K562 (cell line): ENCODE results near the gene NACA. TPM values are rescaled to one million over a fixed set of nuclear protein-coding genes. Genes with fewer than 3 reads are reported as not detected.
A peak's percentile ranks its signal among the peaks of the same experiment; 100 is the strongest.

Source experiments
- BRD9 ChIP-seq: fragments of 450-650 bp; IDR thresholded peaks from 2 replicates; pipeline ENCODE4 v1.6.1; 2018; ENCODE audit warnings: low read depth; ENCODE audit not compliant: partially characterized antibody
- C11orf30 ChIP-seq: fragments of 450-650 bp; IDR thresholded peaks from 2 replicates; pipeline ENCODE4 v1.6.1; 2016; ENCODE audit warnings: low read depth, mild to moderate bottlenecking
- E2F1 ChIP-seq: sonication (generic); formaldehyde crosslinking; IDR thresholded peaks from 2 replicates; pipeline ENCODE4 v1.8.1; 2023; ENCODE audit warnings: mild to moderate bottlenecking, missing genetic modification reagents, moderate library complexity
- FOXA1 ChIP-seq: fragments of 450-650 bp; IDR thresholded peaks from 2 replicates; pipeline ENCODE4 v1.6.1; 2016; ENCODE audit warnings: mild to moderate bottlenecking, borderline replicate concordance
- FOXM1 ChIP-seq, 2 experiments: fragments of 450-650 bp in 1 of 2; sonication (generic) in 1 of 2; formaldehyde crosslinking in 1 of 2; IDR thresholded peaks; 2 replicates each; pipeline versions ENCODE4 v1.6.1 to v1.9.0; 2017 to 2022; ENCODE audit warnings: low read depth in 2 of 2, mild to moderate bottlenecking in 2 of 2, missing genetic modification reagents in 1 of 2, moderate library complexity in 1 of 2
- GABPB1 ChIP-seq: sonication (generic); formaldehyde crosslinking; IDR thresholded peaks from 2 replicates; pipeline ENCODE4 v1.8.0; 2022; ENCODE audit warnings: mild to moderate bottlenecking, missing genetic modification reagents
- GATAD2A ChIP-seq: fragments of 450-650 bp; IDR thresholded peaks from 2 replicates; pipeline ENCODE4 v1.6.1; 2017
- HDAC2 ChIP-seq: fragments of 450-650 bp; IDR thresholded peaks from 2 replicates; pipeline ENCODE4 v1.6.1; 2016; ENCODE audit warnings: mild to moderate bottlenecking
- HDAC8 ChIP-seq: fragments of 450-650 bp; IDR thresholded peaks from 2 replicates; pipeline ENCODE4 v1.6.1; 2016; ENCODE audit warnings: mild to moderate bottlenecking, missing genetic modification characterization, moderate library complexity, missing compliant biosample characterization
- HDGF ChIP-seq: fragments of 450-650 bp; IDR thresholded peaks from 2 replicates; pipeline ENCODE4 v1.6.1; 2016
- HLTF ChIP-seq: fragments of 450-650 bp; IDR thresholded peaks from 2 replicates; pipeline ENCODE4 v1.6.1; 2016
- KHSRP ChIP-seq: fragments of 450-650 bp; IDR thresholded peaks from 2 replicates; pipeline ENCODE4 v1.6.1; 2017
- KLF1 ChIP-seq: fragments of 450-650 bp; IDR thresholded peaks from 2 replicates; pipeline ENCODE4 v1.6.1; 2016; ENCODE audit warnings: missing genetic modification characterization, missing compliant biosample characterization
- KLF6 ChIP-seq: fragments of 250-450 bp; sonication (Bioruptor Pico); IDR thresholded peaks from 2 replicates; pipeline ENCODE4 v1.4.0; 2020; ENCODE audit warnings: mild to moderate bottlenecking, moderate library complexity, borderline replicate concordance
- MAFF ChIP-seq: IDR thresholded peaks from 2 replicates; pipeline ENCODE4 v1.6.1; 2012; ENCODE audit warnings: low read length, improper control_type of control experiment
- MEF2D ChIP-seq: conservative IDR thresholded peaks from 2 replicates; pipeline ENCODE4 v1.6.1; 2016; ENCODE audit warnings: low read depth, missing genetic modification characterization, missing compliant biosample characterization
- NCOA4 ChIP-seq: fragments of 450-650 bp; IDR thresholded peaks from 2 replicates; pipeline ENCODE4 v1.6.1; 2018; ENCODE audit warnings: mild to moderate bottlenecking; ENCODE audit not compliant: partially characterized antibody
- PCBP2 ChIP-seq: fragments of 200-400 bp; formaldehyde crosslinking; IDR thresholded peaks from 2 replicates; pipeline ENCODE4 v1.6.1; 2018; ENCODE audit warnings: low read length, low read depth, mild to moderate bottlenecking, moderate library complexity; ENCODE audit not compliant: poor library complexity, severe bottlenecking
- PHF20 ChIP-seq: fragments of 450-650 bp; IDR thresholded peaks from 2 replicates; pipeline ENCODE4 v1.6.1; 2018; ENCODE audit not compliant: partially characterized antibody
- RAD21 ChIP-seq, 2 experiments: fragments of 250-450 bp in 1 of 2; fragments of 450-650 bp in 1 of 2; sonication (Bioruptor Pico) in 1 of 2; formaldehyde crosslinking in 1 of 2; IDR thresholded peaks in 1 of 2; conservative IDR thresholded peaks in 1 of 2; 2 replicates each; pipeline versions ENCODE4 v1.4.0 to v1.8.0; 2020 to 2022; ENCODE audit warnings: mild to moderate bottlenecking in 2 of 2, moderate library complexity in 1 of 2
- SRSF1 ChIP-seq: fragments of 200-400 bp; formaldehyde crosslinking; IDR thresholded peaks from 2 replicates; pipeline ENCODE4 v1.6.1; 2017; ENCODE audit warnings: mild to moderate bottlenecking, low read depth, low read length, moderate library complexity
- STAT5B ChIP-seq: fragments of 250-450 bp; sonication (Bioruptor Pico); IDR thresholded peaks from 2 replicates; pipeline ENCODE4 v1.8.0; 2021; ENCODE audit warnings: mild to moderate bottlenecking, inconsistent platforms
- TOE1 ChIP-seq, 2 experiments: fragments of 450-650 bp in 1 of 2; sonication (generic) in 1 of 2; formaldehyde crosslinking in 1 of 2; IDR thresholded peaks; 2 replicates each; pipeline versions ENCODE4 v1.7.1 to v1.8.0; 2016 to 2022; ENCODE audit warnings: borderline replicate concordance in 2 of 2, mild to moderate bottlenecking in 2 of 2, antibody characterized with exemption in 1 of 2, inconsistent platforms in 1 of 2, low read depth in 1 of 2, missing genetic modification reagents in 1 of 2, moderate library complexity in 1 of 2
- ZNF311 ChIP-seq: fragments of 250-450 bp; sonication (Bioruptor Pico); IDR thresholded peaks from 2 replicates; pipeline ENCODE4 v1.4.0; 2020; ENCODE audit warnings: mild to moderate bottlenecking, moderate library complexity
- ZNF408 ChIP-seq: fragments of 250-450 bp; sonication (Bioruptor Pico); IDR thresholded peaks from 2 replicates; pipeline ENCODE4 v1.4.0; 2020; ENCODE audit warnings: low read depth, mild to moderate bottlenecking, moderate library complexity
- ZNF449 ChIP-seq: fragments of 250-450 bp; sonication (Bioruptor Pico); IDR thresholded peaks from 2 replicates; pipeline ENCODE4 v1.8.0; 2022; ENCODE audit warnings: moderate library complexity, mild to moderate bottlenecking, inconsistent platforms
- ZNF507 ChIP-seq: conservative IDR thresholded peaks from 2 replicates; pipeline ENCODE4 v1.6.1; 2017; ENCODE audit warnings: missing genetic modification characterization, missing compliant biosample characterization
- ZNF644 ChIP-seq: fragments of 200-800 bp; sonication (Bioruptor generic); IDR thresholded peaks from 2 replicates; pipeline ENCODE4 v1.6.1; 2016; ENCODE audit warnings: low read depth, missing genetic modification characterization, missing compliant biosample characterization
- polyA plus RNA-seq, 8 experiments: library from polyadenylated mRNA; depleted of rRNA in 4 of 8; stranded (reverse) in 5 of 8; unstranded in 3 of 8; fragments of >200 nt; fragmentation: Nextera tagmentation in 2 of 8; fragmentation: Illumina TruSeq in 1 of 8; extraction: Ambion mirVana in 2 of 8; extraction: Trizol in 1 of 8; gene quantifications; 2 replicates each; pipeline versions ENCODE4 v1.2.1 to v1.2.3, GENCODE V29; 2011 to 2014; ENCODE audit warnings: inconsistent platforms in 1 of 8, missing spikeins in 1 of 8
- total RNA-seq, 7 experiments: library from RNA; depleted of rRNA in 6 of 7; stranded (reverse); fragments of >200 nt in 6 of 7; fragmentation: Illumina TruSeq in 2 of 7; extraction: Trizol in 2 of 7; gene quantifications; 2 replicates each; pipeline versions ENCODE4 v1.2.1 to v1.2.3, GENCODE V29; 2011 to 2021; ENCODE audit warnings: low replicate concordance in 1 of 7

Gene NACA
- total and polyA plus RNA-seq, 9 of the 15 experiments (the other 6 are each of a cell fraction or from before 2014, with no cell fraction given), result 1,030 to 2,416 (median 1,645) TPM

- TF ChIP-seq ZNF644 (tag) (peak; percentile 78; the same call in 1 of the 2 replicates), PCBP2 (no peak), MEF2D (tag) (peak; percentile 46; the same call in 1 of the 2 replicates), FOXA1 (no peak), KLF6 (no peak), HDGF (peak; percentile 18; the same call in 1 of the 2 replicates), HDAC2 (peak; percentile 57; the same call in 1 of the 2 replicates), FOXM1 (IDR thresholded peaks at IDR 0.05; ENCODE audit: low read depth) (peak; percentile 96), FOXM1 (CRISPR knock-in tag; IDR thresholded peaks at IDR 0.05; ENCODE audit: low read depth) (no peak), MAFF (peak; percentile 68; the same call in 1 of the 2 replicates), HDAC8 (no peak), GATAD2A (no peak), ZNF449 (CRISPR knock-in tag) (no peak), PHF20 (no peak), STAT5B (CRISPR knock-in tag) (no peak), ZNF507 (tag) (no peak), KLF1 (tag) (no peak), NCOA4 (no peak), SRSF1 (no peak), ZNF311 (CRISPR knock-in tag) (no peak), KHSRP (no peak), RAD21 (CRISPR knock-in tag; conservative IDR thresholded peaks at IDR 0.05 in 1 of 2, IDR thresholded peaks at IDR 0.05 in 1 of 2) (no peak), C11orf30 (peak; percentile 99), BRD9 (peak; percentile 95), HLTF (0 out of 2 replicates have a peak, but pooled peaks have one; percentile 5), E2F1 (CRISPR knock-in tag) (peak; percentile 51), TOE1 (IDR thresholded peaks at IDR 0.05; ENCODE audit: borderline replicate concordance) (peak; percentile 50; the same call in 1 of the 2 replicates), TOE1 (CRISPR knock-in tag; IDR thresholded peaks at IDR 0.05; ENCODE audit: borderline replicate concordance, low read depth) (peak; percentile 44; the same call in 1 of the 2 replicates), ZNF408 (CRISPR knock-in tag) (no peak), GABPB1 (CRISPR knock-in tag) (peak; percentile 66)
Observed at GRCh38 chr12:56688129-56688845, 36.8 kb downstream of the NACA start, which contains the start of gene PTGES3 (continued).
